ENCODE data around the gene FIG4.
"Not testable (repeated sequence)": the region's sequence is repeated elsewhere in the genome, so short reads cannot be mapped to it uniquely, and the experiment has no call there.

Gene FIG4

DNA sequence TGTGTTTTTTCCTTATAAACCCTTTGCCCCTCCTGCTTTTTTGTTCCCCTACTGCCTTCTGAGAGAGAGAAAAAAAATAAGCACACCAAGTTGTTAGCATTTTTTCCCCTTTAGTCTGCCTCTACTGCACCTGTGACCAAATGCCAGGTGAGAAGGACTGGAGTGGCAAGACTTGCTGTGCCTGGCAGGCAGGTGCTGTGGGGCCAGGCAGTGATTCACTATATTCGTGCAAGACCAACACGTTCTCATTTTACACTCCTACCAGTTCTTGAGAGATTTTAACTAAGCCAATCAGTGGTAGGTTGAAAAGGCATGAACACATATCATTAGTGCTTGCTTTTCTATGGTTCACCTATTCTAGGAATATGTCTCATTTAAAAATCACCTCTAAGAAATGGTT lies 109.7 kb downstream of the FIG4 start:
- DNase-seq: no peak

DNA sequence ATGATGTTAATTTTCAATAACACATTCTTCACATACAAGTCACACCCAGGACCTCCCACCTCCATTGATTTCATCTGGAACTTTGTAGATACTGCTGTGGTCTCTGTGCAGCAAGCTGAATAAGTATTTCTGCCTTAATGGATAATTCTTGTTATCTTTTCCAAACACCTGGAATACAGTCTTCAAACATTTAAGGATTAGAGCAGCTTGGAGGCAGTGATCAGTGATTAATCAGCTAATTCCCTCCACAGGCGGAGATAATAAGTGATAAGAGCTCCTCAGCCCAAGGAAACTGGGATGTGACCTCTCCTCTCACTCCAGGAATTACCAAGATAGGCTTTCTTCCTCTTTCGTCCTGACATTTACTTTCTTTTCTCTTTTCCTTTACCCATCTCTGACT lies 110.7 kb downstream of the FIG4 start:
- DNase-seq: no peak

DNA sequence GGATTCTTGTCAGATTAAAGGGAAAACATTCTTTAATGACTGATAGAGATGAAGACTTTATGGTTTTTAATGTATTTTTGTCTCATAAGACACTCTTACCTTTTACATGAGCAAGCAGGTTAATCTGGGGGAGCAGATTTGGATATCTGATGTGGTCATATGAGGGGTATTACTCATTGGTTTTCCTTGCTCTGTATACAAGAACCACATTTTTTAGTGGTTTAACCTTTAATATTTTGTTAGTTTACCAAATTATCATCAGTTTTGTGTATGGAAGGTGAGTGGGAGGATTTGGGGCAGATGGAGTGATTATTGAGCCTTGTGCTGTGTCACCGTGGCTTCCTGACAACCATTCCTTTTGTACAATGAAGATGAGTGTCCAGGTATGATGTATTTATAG lies 112.9 kb downstream of the FIG4 start:
- no peak for DNase-seq

- DNase-seq: no peak
Observed at GRCh38 chr6:109807881-109808280, 116.8 kb downstream of the FIG4 start.

DNA sequence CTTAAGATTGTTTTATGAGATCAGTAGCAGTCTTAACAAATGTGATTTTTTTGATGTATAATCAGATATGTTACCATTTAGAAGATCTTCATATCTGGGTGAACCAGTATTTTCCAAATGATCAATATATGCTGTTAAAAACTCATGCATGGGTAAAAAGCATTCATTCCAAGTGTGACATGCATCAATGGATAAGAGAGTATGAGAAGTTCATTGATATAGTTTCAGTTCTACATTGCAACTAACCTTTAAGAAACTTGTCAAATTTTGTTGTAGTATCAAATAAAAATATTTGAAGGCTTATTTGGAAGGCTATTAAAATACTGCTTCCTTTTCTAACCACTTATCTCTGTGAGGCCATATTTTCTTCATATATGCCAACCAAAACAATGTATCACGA lies 117.7 kb downstream of the FIG4 start:
- DNase-seq: no peak

- no peak for DNase-seq
Observed at GRCh38 chr6:109815054-109815453, 124.0 kb downstream of the FIG4 start.

DNA sequence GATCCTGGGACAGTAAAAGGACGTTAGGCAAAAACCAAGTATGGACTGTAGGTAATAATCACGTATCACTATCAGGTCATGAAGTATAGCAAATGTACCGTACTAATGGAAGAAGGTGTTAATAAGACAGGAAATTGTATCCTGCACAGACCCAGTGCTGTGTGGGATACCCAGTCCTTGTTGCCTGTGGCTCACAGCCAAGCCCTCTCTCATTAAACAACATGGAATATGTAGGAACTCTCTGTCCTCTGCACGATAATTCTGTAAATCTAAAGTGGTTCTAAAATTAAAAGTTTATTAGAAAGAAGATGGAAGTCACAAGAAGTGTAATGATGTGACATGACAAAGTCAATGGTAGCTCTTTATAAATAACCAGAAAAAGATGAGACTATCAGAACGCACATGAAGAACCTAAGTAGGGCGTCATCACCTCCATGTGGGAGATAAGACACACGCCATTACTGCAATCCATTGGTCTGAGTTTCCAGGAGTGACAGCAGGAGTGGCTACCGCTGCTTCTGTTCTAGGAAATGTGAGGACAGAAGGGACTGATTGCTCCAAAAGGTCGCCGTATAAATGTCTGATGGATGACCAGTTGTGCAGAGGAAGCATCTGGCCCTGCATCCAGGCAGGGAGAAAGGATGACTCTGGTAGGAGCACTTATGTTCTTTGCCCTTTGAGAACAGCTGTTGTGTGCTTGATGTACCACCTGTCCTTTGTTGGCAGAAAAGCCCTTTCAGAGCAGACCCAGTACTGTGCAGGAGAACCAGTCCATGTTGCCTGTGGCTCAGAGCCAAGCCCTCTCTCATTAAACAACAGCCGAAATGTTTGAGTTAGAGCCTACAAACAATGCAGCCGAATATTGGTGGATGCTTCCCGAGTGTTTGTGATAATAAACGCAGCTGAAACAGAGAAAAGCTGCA lies 125.6 kb downstream of the FIG4 start:
- no peak for DNase-seq

DNA sequence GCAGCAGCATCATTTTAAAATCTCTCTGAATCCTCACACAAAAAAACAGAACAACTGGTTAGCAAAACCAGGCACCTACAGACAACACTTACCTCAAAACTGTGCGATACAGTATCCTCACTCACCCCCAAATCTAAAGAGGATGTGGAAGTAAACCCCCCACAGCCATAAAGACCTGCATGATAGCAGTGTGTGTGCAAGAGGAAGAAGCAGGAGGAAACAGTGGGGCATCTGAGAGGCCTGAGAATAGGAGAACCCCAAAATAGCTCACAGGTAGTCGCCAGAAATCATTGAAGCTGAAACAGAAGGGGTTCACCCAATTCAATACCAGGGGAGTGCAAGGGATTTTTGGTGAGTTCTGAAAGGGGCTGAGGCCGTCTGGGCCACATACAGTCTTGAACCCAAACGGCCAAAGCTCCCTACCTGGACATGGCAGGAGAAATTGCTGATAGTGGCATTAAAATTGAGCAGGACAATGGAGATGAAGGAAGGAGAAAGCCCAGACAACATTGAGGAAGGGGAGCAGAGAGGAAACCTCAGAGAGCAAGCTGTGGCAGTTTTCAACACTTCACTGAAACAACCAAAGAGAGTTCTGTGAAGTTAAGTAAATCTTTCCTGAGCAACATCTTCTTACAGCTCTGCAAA lies 129.7 kb downstream of the FIG4 start:
- DNase-seq: no peak

- DNase-seq: no peak
Observed at GRCh38 chr6:109821428-109821827, 130.3 kb downstream of the FIG4 start.

GRCh38 chr6:109824105-109824504 lies 133.0 kb downstream of the FIG4 start:
- no peak for DNase-seq

- DNase-seq: no peak
Observed at GRCh38 chr6:109826551-109826950, 135.5 kb downstream of the FIG4 start.

DNA sequence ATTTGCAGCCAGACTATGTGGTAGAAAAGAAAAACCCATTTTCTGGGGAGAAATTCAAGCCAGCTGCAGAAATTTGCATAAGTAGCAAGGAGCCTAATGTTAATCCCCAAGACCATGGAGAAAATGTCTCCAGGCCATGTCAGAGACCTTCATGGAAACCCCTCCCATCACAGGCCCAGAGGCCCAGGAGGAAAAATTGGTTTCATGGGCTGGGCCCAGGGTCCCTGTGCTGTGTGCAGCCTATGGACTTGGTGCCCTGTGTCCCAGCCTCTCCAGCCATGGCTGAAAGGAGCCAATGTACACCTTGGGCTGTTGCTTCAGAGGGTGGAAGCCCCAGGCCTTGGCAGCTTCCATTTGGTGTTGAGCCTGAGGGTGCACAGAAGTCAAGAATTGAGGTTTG lies 140.3 kb downstream of the FIG4 start:
- DNase-seq: not testable (repeated sequence)

DNA sequence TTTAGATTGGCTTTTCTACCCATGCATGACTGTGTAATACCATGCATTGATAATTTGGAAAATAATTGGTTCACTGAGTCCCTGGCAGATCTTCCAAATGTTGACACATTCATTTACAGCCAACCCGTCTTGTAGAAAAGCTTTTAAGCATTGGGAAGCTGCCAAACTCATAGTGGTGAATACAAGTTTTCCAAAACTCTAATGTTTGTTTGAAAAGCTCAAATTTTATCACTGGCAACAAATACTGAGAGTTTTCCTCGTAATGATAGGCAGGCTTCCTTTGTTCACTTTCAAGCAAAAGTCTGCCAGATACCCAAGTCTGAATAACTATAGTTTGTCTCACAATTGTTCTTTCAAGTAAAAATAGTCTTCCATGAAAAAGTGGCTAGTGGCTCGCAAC lies 143.0 kb downstream of the FIG4 start:
- DNase-seq: no peak

- DNase-seq: no peak
Observed at GRCh38 chr6:109834595-109835437, 143.7 kb downstream of the FIG4 start.

GRCh38 chr6:109840034-109840433 lies 148.9 kb downstream of the FIG4 start:
- DNase-seq: no peak

DNA sequence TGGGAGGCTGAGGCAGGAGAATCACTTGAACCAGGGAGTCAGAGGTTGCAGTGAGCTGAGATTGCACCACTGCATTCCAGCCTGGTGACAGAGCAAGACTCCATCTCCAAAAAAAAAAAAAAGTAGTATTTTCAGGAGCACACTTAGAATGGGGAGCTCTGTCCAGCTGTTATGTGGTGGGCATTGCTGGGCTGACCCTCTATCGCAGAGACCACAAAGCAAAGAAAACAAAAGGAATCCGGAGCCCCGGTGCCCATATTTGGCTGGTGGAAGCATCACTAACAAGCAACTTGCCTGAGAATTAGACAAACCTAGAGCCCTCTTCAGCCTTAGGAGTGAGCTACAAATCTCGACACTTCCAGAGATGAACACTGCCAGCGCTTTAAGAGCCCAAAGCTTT lies 149.7 kb downstream of the FIG4 start:
- DNase-seq: no peak

- no peak for DNase-seq
Observed at GRCh38 chr6:109841869-109842268, 150.8 kb downstream of the FIG4 start.

GRCh38 chr6:109852713-109853112 lies 161.6 kb downstream of the FIG4 start:
- no peak for DNase-seq

DNA sequence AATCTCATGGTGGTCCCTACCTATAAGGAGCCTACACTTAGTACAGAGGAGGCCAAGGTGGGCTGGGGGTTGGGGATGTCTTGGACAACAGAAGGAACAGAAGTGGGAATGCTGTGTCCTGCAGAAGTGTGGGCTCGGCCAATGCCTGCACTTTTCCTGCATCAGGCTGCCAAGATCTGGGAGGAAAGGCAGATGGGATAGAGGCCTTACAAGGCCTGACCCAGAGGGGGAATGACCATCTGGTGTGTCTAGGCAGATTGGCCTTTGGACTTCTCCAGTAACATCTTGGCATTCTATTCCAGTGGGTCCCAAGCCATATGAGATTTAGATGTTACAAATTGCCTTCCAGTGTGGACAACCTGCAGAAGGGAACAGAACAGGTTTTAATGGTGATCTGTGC lies 162.3 kb downstream of the FIG4 start:
- DNase-seq: no peak

DNA sequence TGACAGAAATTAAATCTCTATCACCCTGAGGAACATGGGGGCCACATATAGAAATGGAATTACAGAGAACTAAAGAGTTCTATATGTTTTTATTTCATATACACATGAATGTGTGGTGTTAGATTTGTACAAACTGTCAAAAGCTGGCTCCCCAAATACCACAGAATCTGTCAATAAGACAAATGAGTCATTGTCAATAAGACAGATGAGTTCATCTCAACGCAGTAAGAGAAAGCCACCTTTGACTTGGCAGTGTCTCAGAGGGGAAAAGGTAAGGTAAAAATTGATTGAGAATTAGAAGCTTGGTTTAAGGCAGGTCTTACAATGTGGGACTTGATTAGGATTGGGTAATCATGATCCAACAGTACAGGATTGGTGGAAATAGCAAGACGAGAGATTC lies 162.9 kb downstream of the FIG4 start:
- DNase-seq: no peak

DNA sequence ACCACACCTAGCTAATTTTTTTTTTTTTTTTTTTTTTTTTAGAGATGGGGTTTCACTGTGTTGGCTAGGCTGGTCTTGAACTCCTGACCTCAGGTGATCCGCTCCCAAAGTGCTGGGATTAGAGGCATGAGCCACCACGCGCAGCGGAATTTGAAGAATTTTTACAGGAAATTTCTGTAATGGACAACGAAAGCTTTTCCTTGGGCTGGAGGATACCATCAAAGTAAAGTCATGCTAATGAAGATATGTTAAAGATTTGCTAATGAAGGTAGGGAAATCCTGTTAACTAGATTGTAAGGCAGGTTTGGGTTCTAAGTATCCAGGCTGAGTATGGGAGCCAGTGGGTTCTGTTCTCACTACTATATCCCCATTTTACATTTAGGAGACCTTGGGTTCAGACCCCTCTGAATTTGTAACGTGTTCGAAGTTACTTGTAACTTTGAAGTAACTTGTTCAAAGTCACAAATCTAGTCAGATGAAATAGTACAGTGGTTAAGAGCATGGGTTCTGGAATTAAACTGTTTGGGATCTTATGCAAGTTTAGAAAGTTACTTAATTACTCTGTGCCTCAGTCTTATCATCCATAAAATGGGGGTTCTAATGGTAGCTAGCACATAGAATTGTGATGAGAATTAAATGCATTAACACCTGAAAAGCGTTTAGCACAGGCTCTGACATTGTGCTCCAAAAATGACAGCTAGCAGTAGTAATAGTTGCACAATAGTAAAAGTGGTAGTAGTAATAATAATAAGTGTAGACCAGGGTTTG lies 163.6 kb downstream of the FIG4 start:
- DNase-seq: no peak

DNA sequence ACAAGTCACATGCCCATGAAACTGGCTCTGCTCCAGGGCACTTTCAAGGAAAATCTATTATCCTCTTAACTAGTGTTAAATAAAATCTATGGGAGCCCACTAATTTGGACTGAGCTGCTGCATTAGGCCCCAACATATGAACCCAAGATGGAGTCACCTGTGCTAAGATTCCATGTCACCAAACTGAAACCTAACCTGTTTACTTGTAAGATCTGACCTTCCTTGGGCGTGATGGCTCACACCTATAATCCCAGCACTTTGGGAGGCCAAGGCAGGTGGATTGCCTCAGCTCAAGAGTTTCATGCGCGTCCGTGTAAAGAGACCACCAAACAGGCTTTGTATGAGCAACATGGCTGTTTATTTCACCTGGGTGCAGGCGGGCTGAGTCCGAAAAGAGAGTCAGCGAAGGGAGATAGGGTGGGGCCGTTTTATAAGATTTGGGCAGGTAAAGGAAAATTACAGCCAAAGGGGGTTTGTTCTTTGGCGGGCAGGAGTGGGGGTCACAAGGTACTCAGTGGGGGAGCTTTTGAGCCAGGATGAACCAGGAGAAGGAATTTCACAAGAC lies 164.5 kb downstream of the FIG4 start:
- DNase-seq: not testable (repeated sequence)
